H9 (cell line): Measurements from ENCODE around the gene PCYT1B. TPM values are rescaled to one million over a fixed set of nuclear protein-coding genes. Genes with fewer than 3 reads are reported as not detected.

Source experiments
- DNase-seq: peaks from one replicate; pipeline ENCODE4 v3.0.0-alpha.2; 2017
- H2AFZ ChIP-seq: one replicate; pipeline ENCODE4 v1.6.1; 2013; ENCODE audit warnings: mild to moderate bottlenecking, low read length, control low read depth, moderate library complexity
- H2AK5ac ChIP-seq: 2 replicates; pipeline ENCODE4 v1.6.1; 2013; ENCODE audit warnings: low read length, control low read depth, mixed read lengths; ENCODE audit not compliant: insufficient read length
- H2BK120ac ChIP-seq: one replicate; pipeline ENCODE4 v1.6.1; 2013; ENCODE audit warnings: low read depth, mild to moderate bottlenecking, low read length, control low read depth, inconsistent platforms; ENCODE audit not compliant: poor library complexity, severe bottlenecking
- H2BK12ac ChIP-seq: 2 replicates; pipeline ENCODE4 v1.6.1; 2013; ENCODE audit warnings: low read length, control low read depth, mixed read lengths, low read depth; ENCODE audit not compliant: insufficient read length
- H2BK15ac ChIP-seq: 2 replicates; pipeline ENCODE4 v1.6.1; 2013; ENCODE audit warnings: low read depth, low read length, control low read depth
- H2BK20ac ChIP-seq: one replicate; pipeline ENCODE4 v1.6.1; 2013; ENCODE audit warnings: low read depth, mild to moderate bottlenecking, low read length, control low read depth, inconsistent platforms; ENCODE audit not compliant: poor library complexity, severe bottlenecking
- H2BK5ac ChIP-seq: 2 replicates; pipeline ENCODE4 v1.6.1; 2013; ENCODE audit warnings: low read length, control low read depth, mixed read lengths; ENCODE audit not compliant: insufficient read length
- H3K14ac ChIP-seq: 2 replicates; pipeline ENCODE4 v1.6.1; 2013; ENCODE audit warnings: low read length, control low read depth; ENCODE audit not compliant: insufficient read depth
- H3K18ac ChIP-seq: 2 replicates; pipeline ENCODE4 v1.6.1; 2013; ENCODE audit warnings: low read depth, mild to moderate bottlenecking, mixed read lengths, low read length, control low read depth; ENCODE audit not compliant: insufficient read length
- H3K23ac ChIP-seq: 2 replicates; pipeline ENCODE4 v1.6.1; 2013; ENCODE audit warnings: low read length, control low read depth, mixed read lengths, low read depth; ENCODE audit not compliant: insufficient read length
- H3K23me2 ChIP-seq: 2 replicates; pipeline ENCODE4 v1.6.1; 2013; ENCODE audit warnings: low read depth, mild to moderate bottlenecking, mixed read lengths, low read length, control low read depth; ENCODE audit not compliant: insufficient read length, poor library complexity, severe bottlenecking
- H3K27ac ChIP-seq: 2 replicates; pipeline ENCODE4 v1.5.1; 2013; ENCODE audit warnings: low read length, control low read depth, mixed read lengths, low read depth; ENCODE audit not compliant: insufficient read length
- H3K27me3 ChIP-seq: 2 replicates; pipeline ENCODE4 v1.6.1; 2013; ENCODE audit warnings: low read length, control low read depth, inconsistent platforms; ENCODE audit not compliant: insufficient read depth
- H3K4ac ChIP-seq: 2 replicates; pipeline ENCODE4 v1.6.1; 2013; ENCODE audit warnings: low read depth, mild to moderate bottlenecking, control low read depth, inconsistent platforms, low read length, moderate library complexity
- H3K4me1 ChIP-seq: 2 replicates; pipeline ENCODE4 v1.6.1; 2013; ENCODE audit warnings: low read length, control low read depth, inconsistent platforms; ENCODE audit not compliant: insufficient read depth
- H3K4me2 ChIP-seq: 2 replicates; pipeline ENCODE4 v1.6.1; 2013; ENCODE audit warnings: low read length, control low read depth, mixed read lengths; ENCODE audit not compliant: insufficient read length, insufficient read depth
- H3K56ac ChIP-seq: 2 replicates; pipeline ENCODE4 v1.6.1; 2013; ENCODE audit warnings: low read depth, mild to moderate bottlenecking, mixed read lengths, low read length, control low read depth; ENCODE audit not compliant: insufficient read length
- H3K79me1 ChIP-seq: 2 replicates; pipeline ENCODE4 v1.6.1; 2013; ENCODE audit warnings: low read depth, mild to moderate bottlenecking, moderate library complexity, low read length, control low read depth, inconsistent platforms; ENCODE audit not compliant: insufficient read depth, poor library complexity, severe bottlenecking
- H3K79me2 ChIP-seq: 2 replicates; pipeline ENCODE4 v1.6.1; 2013; ENCODE audit warnings: low read length, control low read depth, inconsistent platforms; ENCODE audit not compliant: insufficient read depth
- H3K9ac ChIP-seq: 2 replicates; pipeline ENCODE4 v1.6.1; 2013; ENCODE audit warnings: low read length, control low read depth, mixed read lengths; ENCODE audit not compliant: insufficient read length; ENCODE audit errors: extremely low read depth
- H3K9me3 ChIP-seq: one replicate; pipeline ENCODE4 v1.6.1; 2013; ENCODE audit warnings: low read depth, low read length, inconsistent platforms; ENCODE audit not compliant: control insufficient read depth
- H3T11ph ChIP-seq: one replicate; pipeline ENCODE4 v1.6.1; 2013; ENCODE audit warnings: mild to moderate bottlenecking, low read length, control low read depth, inconsistent platforms
- H4K20me1 ChIP-seq: one replicate; pipeline ENCODE4 v1.6.1; 2013; ENCODE audit not compliant: control insufficient read depth, insufficient read length, insufficient read depth
- H4K5ac ChIP-seq: 2 replicates; pipeline ENCODE4 v1.6.1; 2013; ENCODE audit warnings: low read depth, mild to moderate bottlenecking, mixed read lengths, low read length, control low read depth; ENCODE audit not compliant: insufficient read length
- H4K8ac ChIP-seq: replicated peaks from 2 replicates; pipeline ENCODE4 v1.6.1; 2013; ENCODE audit warnings: low read length, control low read depth, mixed read lengths, low read depth; ENCODE audit not compliant: insufficient read length
- H4K91ac ChIP-seq: 2 replicates; pipeline ENCODE4 v1.6.1; 2013; ENCODE audit warnings: low read depth, mild to moderate bottlenecking, moderate library complexity, mixed read lengths, low read length, control low read depth; ENCODE audit not compliant: insufficient read length
- H3K27ac Mint-ChIP-seq, 3 experiments: 2 replicates in 2 of 3; 3 replicates in 1 of 3; pipeline ENCODE4 v1.8.0; 2020 to 2021; ENCODE audit warnings: mixed read lengths in 3 of 3, mild to moderate bottlenecking in 1 of 3, moderate library complexity in 1 of 3
- H3K27me3 Mint-ChIP-seq: 2 replicates; pipeline ENCODE4 v1.8.0; 2021; ENCODE audit warnings: low read depth, mild to moderate bottlenecking, moderate library complexity, mixed read lengths
- H3K36me3 Mint-ChIP-seq, 3 experiments: 2 replicates in 2 of 3; 3 replicates in 1 of 3; pipeline ENCODE4 v1.8.0; 2020 to 2021; ENCODE audit warnings: low read depth in 3 of 3, mixed read lengths in 3 of 3; ENCODE audit not compliant: insufficient read depth in 1 of 3
- H3K4me1 Mint-ChIP-seq, 2 experiments: 2 replicates each; pipeline ENCODE4 v1.8.0; 2020; ENCODE audit warnings: mixed read lengths in 2 of 2
- H3K4me3 Mint-ChIP-seq, 2 experiments: 2 replicates in 1 of 2; 3 replicates in 1 of 2; pipeline ENCODE4 v1.8.0; 2020 to 2021; ENCODE audit warnings: mild to moderate bottlenecking in 2 of 2, mixed read lengths in 2 of 2, moderate library complexity in 1 of 2
- H3K9me3 Mint-ChIP-seq, 2 experiments: 2 replicates in 1 of 2; 3 replicates in 1 of 2; pipeline ENCODE4 v1.8.0; 2020; ENCODE audit warnings: mild to moderate bottlenecking in 2 of 2, mixed read lengths in 2 of 2, moderate library complexity in 1 of 2
- CTCF ChIP-seq: fragments of 200-600 bp; sonication (generic); conservative IDR thresholded peaks from 3 replicates; pipeline ENCODE4 v1.8.0; 2021; ENCODE audit warnings: antibody characterized with exemption, mild to moderate bottlenecking
- whole genome bisulfite sequencing: extraction: QIAGEN DNeasy Blood & Tissue Kit; methylation state at CpG from one replicate; pipeline ENCODE4 v1.1.7; 2013; ENCODE audit warnings: missing lambda C conversion rate, low lambda C conversion rate, mixed read lengths; ENCODE audit not compliant: insufficient read length; ENCODE audit errors: extremely low coverage; 5-methylcytosine and 5-hydroxymethylcytosine counted together
- total RNA-seq: library from RNA; stranded (reverse); gene quantifications from 2 replicates; pipeline ENCODE4 v1.2.1, GENCODE V29; 2021

Gene PCYT1B
- total RNA-seq, 1 experiment from 2014 or later = 29.1 TPM

DNA sequence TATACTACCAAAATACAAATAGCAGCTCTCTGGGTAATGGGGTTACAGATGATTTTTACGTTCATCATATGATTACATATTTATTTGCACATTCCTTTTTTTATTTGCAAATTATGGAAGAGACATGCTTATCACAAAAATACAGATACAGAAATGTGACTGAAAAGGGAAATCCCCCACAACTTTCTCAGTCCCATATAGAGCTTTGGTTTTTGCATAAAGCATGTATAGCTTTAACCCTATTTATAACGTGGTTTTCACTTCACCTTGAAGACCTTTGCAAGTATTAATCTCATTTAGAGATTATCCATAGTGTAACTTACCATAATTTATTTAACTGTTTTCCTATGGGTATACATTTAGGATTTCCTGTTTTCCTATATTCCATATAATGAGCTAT lies 126.7 kb downstream of the PCYT1B start:
- no peak overlapping the region for H4K91ac ChIP-seq
- H4K5ac ChIP-seq = no peak overlapping the region
- Mint-ChIP-seq H3K4me1 (peaks cover 16 to 24% of the 10 kb centered on the region in 2 experiments), H3K27me3 (no peaks in the 10 kb centered on the region), H3K4me3 (no peak overlapping the region), H3K9me3 (no peaks in the 10 kb centered on the region), H3K27ac (0 out of 7 replicates have a peak overlapping the region, but pooled peaks of 1 of the 3 experiments have one; percentile 40), H3K36me3 (peaks cover 13 to 48% (median 31%) of the 10 kb centered on the region in 3 experiments)
- no peak overlapping the region for H4K8ac ChIP-seq
- no peaks in the 10 kb centered on the region for H3K9me3 ChIP-seq
- no peaks in the 10 kb centered on the region for H3K79me2 ChIP-seq
- no CpG with 5 or more reads among the region's 2 CpGs for WGBS
- no peak overlapping the region for H3T11ph ChIP-seq
- H3K14ac ChIP-seq = no peak overlapping the region
- H2BK120ac ChIP-seq = no peak overlapping the region
- H3K23ac ChIP-seq = no peak overlapping the region
- no peak for TF ChIP-seq CTCF
- H2AFZ ChIP-seq = no peak overlapping the region
- no peak overlapping the region for H2BK15ac ChIP-seq
- no peaks in the 10 kb centered on the region for H3K4me1 ChIP-seq
- H2BK20ac ChIP-seq = no peak overlapping the region
- no peak overlapping the region for H2AK5ac ChIP-seq
- H2BK12ac ChIP-seq = no peak overlapping the region
- no peaks in the 10 kb centered on the region for H3K23me2 ChIP-seq
- no peaks in the 10 kb centered on the region for H3K27me3 ChIP-seq
- no peaks in the 10 kb centered on the region for H4K20me1 ChIP-seq
- no peak overlapping the region for H2BK5ac ChIP-seq
- H3K18ac ChIP-seq = no peak overlapping the region
- no peak for DNase-seq
- H3K4ac ChIP-seq = no peak overlapping the region
- no peak overlapping the region for H3K56ac ChIP-seq
- H3K79me1 ChIP-seq = no peaks in the 10 kb centered on the region
- no peak overlapping the region for H3K9ac ChIP-seq
- no peak overlapping the region for H3K4me2 ChIP-seq
- no peak overlapping the region for H3K27ac ChIP-seq
